Esophagus squamous epithelium (tissue), 5 donors: ENCODE results near the gene WNK2. TPM values are rescaled to one million over a fixed set of nuclear protein-coding genes. Genes with fewer than 3 reads are reported as not detected.

Experiments
- DNase-seq: peaks from one replicate; lab custom pipeline; 2025; lab: John Stamatoyannopoulos, UW
- H3K27ac ChIP-seq, 4 donors: fragments of 200-600 bp; sonication (generic); one replicate each; pipeline ENCODE4 v1.5.1; 2016 to 2019; ENCODE audit warnings: mild to moderate bottlenecking in 1 of 4
- H3K27me3 ChIP-seq, 4 donors: fragments of 200-600 bp; sonication (generic); 1 replicate in 3 of 4; 2 replicates in 1 of 4; pipeline versions ENCODE4 v1.5.1 to v1.6.0; 2017 to 2021; ENCODE audit warnings: antibody characterized with exemption in 1 of 4
- H3K36me3 ChIP-seq, 3 donors: fragments of 200-600 bp; sonication (generic); one replicate each; pipeline ENCODE4 v1.5.1; 2016 to 2019
- H3K4me1 ChIP-seq, 3 donors: fragments of 200-600 bp; sonication (generic); one replicate each; pipeline ENCODE4 v1.5.1; 2017 to 2019
- H3K4me3 ChIP-seq, 4 donors: fragments of 200-600 bp; sonication (generic); 1 replicate in 3 of 4; 2 replicates in 1 of 4; pipeline ENCODE4 v1.5.1; 2016 to 2019; ENCODE audit warnings: mild to moderate bottlenecking in 2 of 4, moderate library complexity in 1 of 4
- H3K9me3 ChIP-seq, 3 donors: fragments of 200-600 bp; sonication (generic); one replicate each; pipeline ENCODE4 v1.5.1; 2016 to 2019
- POLR2A ChIP-seq, 4 donors: fragments of 450-650 bp; IDR thresholded peaks; one replicate each; pipeline ENCODE4 v1.6.1; 2017; ENCODE audit warnings: antibody characterized with exemption in 4 of 4, mild to moderate bottlenecking in 4 of 4, moderate library complexity in 3 of 4
- WGBS, 2 donors: methylation state at CpG; one replicate each; pipeline ENCODE4 v1.1.5; 2018; 5-methylcytosine and 5-hydroxymethylcytosine counted together
- intact Hi-C: fragments of 100-400 bp; cut with DNase I; formaldehyde crosslinking; loops from one replicate; pipeline ENCODE4 v1.15.0; 2022
- total RNA-seq, 4 donors: library from RNA; depleted of rRNA; stranded (reverse); fragments of >200 nt; gene quantifications; one replicate each; pipeline ENCODE4 v1.1.0, GENCODE V29; 2016
- TF ChIP-seq, protein P1 (sequence below), 6 experiments: fragments of 450-650 bp in 4 of 6; fragments of 200-600 bp in 2 of 6; sonication (generic) in 2 of 6; IDR thresholded peaks; one replicate each; pipeline ENCODE4 v1.5.1; 2016 to 2019; ENCODE audit warnings: antibody characterized with exemption in 6 of 6, mild to moderate bottlenecking in 4 of 6, moderate library complexity in 4 of 6
- donor health status: DM: yes; HTN: yes; CAD: no.

Gene WNK2
- total RNA-seq, 4 donors from 2014 or later, result 0.40 to 8.8 (median 5.2) TPM

GRCh38 chr9:93309889-93310425 lies 126.0 kb downstream of the WNK2 start:
- Histone ChIP-seq H3K27ac (no peak overlapping the region), H3K4me3 (no peak overlapping the region), H3K27me3 (peaks cover 0 to 8% (median 0%) of the 10 kb centered on the region in 4 donors), H3K9me3 (no peaks in the 10 kb centered on the region), H3K4me1 (peaks cover 0 to 10% (median 8%) of the 10 kb centered on the region in 3 donors), H3K36me3 (no peaks in the 10 kb centered on the region)
- intact Hi-C loops, result no loop called here
- DNase-seq, result no peak
- TF ChIP-seq, protein P1, sequence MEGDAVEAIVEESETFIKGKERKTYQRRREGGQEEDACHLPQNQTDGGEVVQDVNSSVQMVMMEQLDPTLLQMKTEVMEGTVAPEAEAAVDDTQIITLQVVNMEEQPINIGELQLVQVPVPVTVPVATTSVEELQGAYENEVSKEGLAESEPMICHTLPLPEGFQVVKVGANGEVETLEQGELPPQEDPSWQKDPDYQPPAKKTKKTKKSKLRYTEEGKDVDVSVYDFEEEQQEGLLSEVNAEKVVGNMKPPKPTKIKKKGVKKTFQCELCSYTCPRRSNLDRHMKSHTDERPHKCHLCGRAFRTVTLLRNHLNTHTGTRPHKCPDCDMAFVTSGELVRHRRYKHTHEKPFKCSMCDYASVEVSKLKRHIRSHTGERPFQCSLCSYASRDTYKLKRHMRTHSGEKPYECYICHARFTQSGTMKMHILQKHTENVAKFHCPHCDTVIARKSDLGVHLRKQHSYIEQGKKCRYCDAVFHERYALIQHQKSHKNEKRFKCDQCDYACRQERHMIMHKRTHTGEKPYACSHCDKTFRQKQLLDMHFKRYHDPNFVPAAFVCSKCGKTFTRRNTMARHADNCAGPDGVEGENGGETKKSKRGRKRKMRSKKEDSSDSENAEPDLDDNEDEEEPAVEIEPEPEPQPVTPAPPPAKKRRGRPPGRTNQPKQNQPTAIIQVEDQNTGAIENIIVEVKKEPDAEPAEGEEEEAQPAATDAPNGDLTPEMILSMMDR (IDR thresholded peaks at IDR 0.05), result no peak
- no peak for TF ChIP-seq POLR2A (IDR thresholded peaks at IDR 0.05)
- 80 to 84% methylated on average over 7 of the region's 7 CpGs for WGBS, 2 donors

- TF ChIP-seq, protein P1 (IDR thresholded peaks at IDR 0.05), result no peak
- no peak for TF ChIP-seq POLR2A (IDR thresholded peaks at IDR 0.05)
- Histone ChIP-seq H3K4me3 (no peak overlapping the region), H3K27me3 (peaks cover 0 to 45% (median 0%) of the 10 kb centered on the region in 4 donors), H3K9me3 (no peaks in the 10 kb centered on the region), H3K4me1 (peaks cover 0 to 10% (median 8%) of the 10 kb centered on the region in 3 donors), H3K27ac (no peak overlapping the region), H3K36me3 (no peaks in the 10 kb centered on the region)
- intact Hi-C loops, result no loop called here
- 88 to 94% methylated on average over 9 of the region's 9 CpGs for WGBS, 2 donors
- no peak for DNase-seq
Observed at GRCh38 chr9:93315118-93315517, 131.2 kb downstream of the WNK2 start.

GRCh38 chr9:93315960-93316359 lies 132.0 kb downstream of the WNK2 start:
- no peak overlapping the region for H3K27ac ChIP-seq
- WGBS, 2 donors, result 55 to 56% methylated on average over 5 of the region's 5 CpGs
- H3K36me3 ChIP-seq, result no peaks in the 10 kb centered on the region
- no peak for DNase-seq
- no peaks in the 10 kb centered on the region for H3K9me3 ChIP-seq
- peaks cover 0 to 10% (median 8%) of the 10 kb centered on the region in 3 donors for H3K4me1 ChIP-seq
- intact Hi-C loops, result no loop called here
- peaks cover 0 to 46% (median 0%) of the 10 kb centered on the region in 4 donors for H3K27me3 ChIP-seq
- H3K4me3 ChIP-seq, result no peak overlapping the region
- TF ChIP-seq, protein P1 (IDR thresholded peaks at IDR 0.05), result no peak
- TF ChIP-seq POLR2A (IDR thresholded peaks at IDR 0.05), result no peak

DNA sequence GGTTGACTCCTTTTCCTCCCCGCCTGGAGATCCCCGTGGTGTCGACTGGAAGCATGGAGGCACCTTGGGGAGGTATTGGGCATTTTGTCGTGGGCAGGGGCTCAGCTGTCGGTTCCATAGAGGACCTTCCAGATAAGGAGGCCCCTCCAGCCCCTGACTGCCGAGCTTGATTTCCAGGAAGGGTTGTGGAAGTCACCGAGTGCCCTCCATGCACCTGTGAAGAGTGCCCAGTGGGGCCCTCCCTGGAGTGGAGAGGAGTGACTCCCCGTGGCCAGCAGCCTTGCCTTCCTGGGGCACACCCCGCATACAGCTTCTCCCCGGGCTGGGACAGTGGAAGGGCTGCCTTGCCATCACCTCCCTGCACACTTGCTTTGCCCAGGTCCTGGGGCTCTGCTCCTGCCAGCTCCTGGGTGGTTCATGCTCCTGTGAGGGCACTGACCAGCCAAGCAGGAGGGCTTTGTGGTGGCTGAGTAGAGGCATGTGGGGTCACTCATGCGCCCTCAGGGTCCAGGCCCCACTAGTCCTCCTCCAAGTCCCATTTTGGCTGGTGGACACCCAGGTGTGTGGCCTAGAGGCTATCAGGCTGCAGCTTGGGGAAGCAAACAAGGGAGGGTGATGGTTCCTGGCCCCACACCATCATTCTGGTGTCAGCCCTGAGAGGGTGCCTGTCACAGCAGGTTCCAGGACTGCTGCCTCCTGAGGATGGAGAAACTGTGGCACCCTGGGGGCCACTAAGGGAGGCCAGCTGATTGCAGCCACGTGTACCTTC lies 133.0 kb downstream of the WNK2 start:
- Histone ChIP-seq H3K9me3 (no peaks in the 10 kb centered on the region), H3K27ac (no peak overlapping the region), H3K27me3 (peaks cover 0 to 46% (median 0%) of the 10 kb centered on the region in 4 donors), H3K4me1 (peaks cover 0 to 10% (median 8%) of the 10 kb centered on the region in 3 donors), H3K4me3 (no peak overlapping the region), H3K36me3 (no peaks in the 10 kb centered on the region)
- 100% methylated on average over 3 to 4 of the region's 12 CpGs for WGBS, 2 donors
- intact Hi-C loops, result no loop called here
- no peak for DNase-seq
- TF ChIP-seq, protein P1 (IDR thresholded peaks at IDR 0.05), result no peak
- no peak for TF ChIP-seq POLR2A (IDR thresholded peaks at IDR 0.05)

GRCh38 chr9:93317495-93318094 lies 133.7 kb downstream of the WNK2 start:
- Histone ChIP-seq H3K27me3 (peaks cover 0 to 46% (median 0%) of the 10 kb centered on the region in 4 donors), H3K36me3 (no peaks in the 10 kb centered on the region), H3K27ac (no peak overlapping the region), H3K4me3 (no peak overlapping the region), H3K4me1 (peaks cover 0 to 8% (median 6%) of the 10 kb centered on the region in 3 donors), H3K9me3 (no peaks in the 10 kb centered on the region)
- TF ChIP-seq, protein P1 (IDR thresholded peaks at IDR 0.05), result no peak
- no peak for TF ChIP-seq POLR2A (IDR thresholded peaks at IDR 0.05)
- no peak for DNase-seq
- WGBS, 2 donors, result 82 to 83% methylated on average over 9 to 27 of the region's 30 CpGs
- intact Hi-C loops, result no loop called here
